ENCODE data around the gene TTLL9. TPM values are rescaled to one million over a fixed set of nuclear protein-coding genes. Genes with fewer than 3 reads are reported as not detected.
A peak's percentile ranks its signal among the peaks of the same experiment; 100 is the strongest.

The TTLL9 gene
- total and polyA plus RNA-seq, 8 donors: 0.14 to 1.4 (median 0.35) TPM; not detected in 1

DNA sequence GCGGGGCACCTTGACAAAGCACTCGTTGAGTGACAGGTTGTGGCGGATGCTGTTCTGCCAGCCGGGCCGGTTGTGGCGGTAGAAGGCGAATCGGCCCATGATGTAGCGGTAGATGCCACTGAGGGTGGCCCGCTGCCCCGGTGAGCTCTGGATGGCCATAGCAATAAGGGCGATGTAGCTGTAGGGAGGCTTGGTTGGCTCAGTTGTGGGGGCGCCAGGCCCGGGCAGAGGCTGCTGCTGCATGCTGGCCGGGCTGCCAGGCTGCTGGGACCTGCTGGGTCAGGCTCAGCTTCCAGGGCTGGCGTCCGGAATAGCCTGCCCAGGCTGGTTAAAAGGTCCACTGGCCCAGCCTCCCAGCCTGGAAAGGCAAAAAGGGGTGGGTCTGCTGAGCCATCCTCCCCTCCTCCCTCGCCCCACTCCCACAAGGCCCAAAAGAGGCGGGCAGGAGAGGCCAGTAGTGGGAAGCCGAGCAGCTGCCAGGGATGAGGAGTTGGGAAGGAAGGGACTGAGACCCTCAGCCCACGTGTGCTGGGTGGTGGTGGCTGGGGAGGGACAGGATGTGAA lies 25.1 kb upstream of the TTLL9 start, which contains the start of gene FOXS1:
Gene FOXS1 (minus strand): TSS at position 305 of the 564 bp plus-strand sequence. CDS start 62 bp downstream, at position 243.
- H3K4me3 ChIP-seq: no peak within 1 kb of the TSS
- H3K9me3 ChIP-seq: no peaks in the 10 kb centered on the region
- FAIRE-seq (no peak), ATAC-seq (no peak), DNase-seq (peak in 1 of 6 donors; percentile 62)
- H3K27ac ChIP-seq: no peak within 1 kb of the TSS
- intact Hi-C loops (cut with DNase I): loop anchor here in 1 of 3 donors (5.0 to 10.0 kb wide), 2 partner anchors 107 to 179 kb away; partner anchors contain the start of gene PDRG1
- TF ChIP-seq, protein P1, sequence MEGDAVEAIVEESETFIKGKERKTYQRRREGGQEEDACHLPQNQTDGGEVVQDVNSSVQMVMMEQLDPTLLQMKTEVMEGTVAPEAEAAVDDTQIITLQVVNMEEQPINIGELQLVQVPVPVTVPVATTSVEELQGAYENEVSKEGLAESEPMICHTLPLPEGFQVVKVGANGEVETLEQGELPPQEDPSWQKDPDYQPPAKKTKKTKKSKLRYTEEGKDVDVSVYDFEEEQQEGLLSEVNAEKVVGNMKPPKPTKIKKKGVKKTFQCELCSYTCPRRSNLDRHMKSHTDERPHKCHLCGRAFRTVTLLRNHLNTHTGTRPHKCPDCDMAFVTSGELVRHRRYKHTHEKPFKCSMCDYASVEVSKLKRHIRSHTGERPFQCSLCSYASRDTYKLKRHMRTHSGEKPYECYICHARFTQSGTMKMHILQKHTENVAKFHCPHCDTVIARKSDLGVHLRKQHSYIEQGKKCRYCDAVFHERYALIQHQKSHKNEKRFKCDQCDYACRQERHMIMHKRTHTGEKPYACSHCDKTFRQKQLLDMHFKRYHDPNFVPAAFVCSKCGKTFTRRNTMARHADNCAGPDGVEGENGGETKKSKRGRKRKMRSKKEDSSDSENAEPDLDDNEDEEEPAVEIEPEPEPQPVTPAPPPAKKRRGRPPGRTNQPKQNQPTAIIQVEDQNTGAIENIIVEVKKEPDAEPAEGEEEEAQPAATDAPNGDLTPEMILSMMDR (IDR thresholded peaks at IDR 0.05): no peak
- whole genome bisulfite sequencing, 2 donors: 56 to 60% methylated on average over 16 to 21 of the region's 21 CpGs
- H3K36me3 ChIP-seq: no peaks in the 10 kb centered on the region
- no peaks in the 10 kb centered on the region for H3K4me1 ChIP-seq
- no peaks in the 10 kb centered on the region for H3K27me3 ChIP-seq

DNA sequence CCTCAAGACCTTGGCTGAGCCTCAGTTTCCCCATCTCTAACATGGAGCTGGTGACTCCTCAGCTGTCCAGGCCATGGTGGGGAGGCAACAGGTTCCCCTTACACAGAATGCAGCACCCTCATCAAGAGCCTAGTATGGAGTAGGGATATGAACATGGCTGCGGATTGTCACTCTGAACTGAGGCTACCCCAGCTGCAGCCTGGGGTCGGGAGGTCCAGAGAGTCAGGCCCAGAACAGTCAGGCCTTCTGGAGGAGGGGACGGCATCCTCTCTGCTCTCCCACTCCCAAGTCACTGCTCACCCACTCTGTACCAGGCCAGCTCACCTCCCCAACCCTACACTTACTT lies 23.7 kb upstream of the TTLL9 start:
- WGBS, 2 donors: 42 to 47% methylated on average over 3 of the region's 3 CpGs
- TF ChIP-seq, protein P1 (IDR thresholded peaks at IDR 0.05): no peak
- H3K9me3 ChIP-seq: no peaks in the 10 kb centered on the region
- no peak for FAIRE-seq
- no peak for ATAC-seq
- H3K27me3 ChIP-seq: no peaks in the 10 kb centered on the region
- no peaks in the 10 kb centered on the region for H3K36me3 ChIP-seq
- H3K4me1 ChIP-seq: no peaks in the 10 kb centered on the region
- no peak overlapping the region for H3K27ac ChIP-seq
- DNase-seq: peak in 1 of 6 donors; percentile 13
- H3K4me3 ChIP-seq: no peak overlapping the region
- intact Hi-C loops (cut with DNase I): loop anchor here in 1 of 3 donors (5.0 to 10.0 kb wide), 2 partner anchors 106 to 178 kb away; partner anchors contain the start of gene PDRG1

- FAIRE-seq (no peak), ATAC-seq (no peak), DNase-seq (peak in 1 of 6 donors; percentile 55)
- Histone ChIP-seq H3K27me3 (no peaks in the 10 kb centered on the region), H3K4me3 (no peak overlapping the region), H3K36me3 (no peaks in the 10 kb centered on the region), H3K9me3 (no peaks in the 10 kb centered on the region), H3K4me1 (no peaks in the 10 kb centered on the region), H3K27ac (no peak overlapping the region)
- TF ChIP-seq, protein P1 (IDR thresholded peaks at IDR 0.05): no peak
- WGBS, 2 donors: 85 to 90% methylated on average over 32 of the region's 32 CpGs
- intact Hi-C loops (cut with DNase I): loop anchor here in 1 of 3 donors (5.0 to 10.0 kb wide), 2 partner anchors 104 to 176 kb away; partner anchors contain the start of gene PDRG1
These were observed 22.1 kb upstream of the TTLL9 start for GRCh38 chr20:31848088-31848999.

- FAIRE-seq (no peak), ATAC-seq (peak; percentile 76 to 94 (median 86))
- WGBS, 2 donors: 9 to 15% methylated on average over 45 of the region's 45 CpGs
These were observed 21.0 kb upstream of the TTLL9 start for GRCh38 chr20:31849306-31849930.

More at GRCh38 chr20:31849306-31849930, 21.0 kb upstream of the TTLL9 start:
- peak; percentile 65 to 90 (median 76) for DNase-seq
- intact Hi-C loops (cut with DNase I): loop anchor here in 1 of 3 donors (5.0 to 10.0 kb wide), 2 partner anchors 103 to 175 kb away; partner anchors contain the start of gene PDRG1
- Histone ChIP-seq H3K36me3 (no peaks in the 10 kb centered on the region), H3K27ac (no peak overlapping the region), H3K4me3 (no peak overlapping the region), H3K27me3 (no peaks in the 10 kb centered on the region), H3K9me3 (no peaks in the 10 kb centered on the region), H3K4me1 (no peaks in the 10 kb centered on the region)
- TF ChIP-seq, protein P1 (IDR thresholded peaks at IDR 0.05): no peak
